Type B pancreatic cell (in vitro differentiated cells): ENCODE results near the gene SLC25A20. TPM values are rescaled to one million over a fixed set of nuclear protein-coding genes. Genes with fewer than 3 reads are reported as not detected.

ENCODE experiments used
- DNase-seq: peaks from one replicate; pipeline ENCODE4 v3.0.0; 2021; ENCODE audit warnings: mixed read lengths; ENCODE audit not compliant: unreplicated experiment; ENCODE audit errors: extremely low spot score
- H3K27ac Mint-ChIP-seq: 2 replicates; pipeline ENCODE4 v1.8.0; 2021; ENCODE audit warnings: mild to moderate bottlenecking, mixed read lengths
- H3K27me3 Mint-ChIP-seq: 2 replicates; pipeline ENCODE4 v1.8.0; 2021; ENCODE audit warnings: mixed read lengths
- H3K36me3 Mint-ChIP-seq: 2 replicates; pipeline ENCODE4 v1.8.0; 2021; ENCODE audit warnings: mixed read lengths
- H3K4me1 Mint-ChIP-seq: one replicate; pipeline ENCODE4 v1.8.0; 2021; ENCODE audit warnings: mixed read lengths; ENCODE audit not compliant: unreplicated experiment
- H3K4me3 Mint-ChIP-seq: 2 replicates; pipeline ENCODE4 v1.8.0; 2021; ENCODE audit warnings: mild to moderate bottlenecking, mixed read lengths
- H3K9me3 Mint-ChIP-seq: 2 replicates; pipeline ENCODE4 v1.8.0; 2021; ENCODE audit warnings: mixed read lengths
- total RNA-seq: library from RNA; stranded (reverse); gene quantifications from 2 replicates; pipeline ENCODE4 v1.2.1, GENCODE V29; 2021; ENCODE audit warnings: low replicate concordance
- TF ChIP-seq, protein P1 (sequence below): fragments of 200-600 bp; sonication (generic); conservative IDR thresholded peaks from 2 replicates; pipeline ENCODE4 v1.5.0; 2021; ENCODE audit warnings: antibody characterized with exemption, mild to moderate bottlenecking

The SLC25A20 gene
- total RNA-seq, 1 donor from 2014 or later, result 15.2 TPM

DNA sequence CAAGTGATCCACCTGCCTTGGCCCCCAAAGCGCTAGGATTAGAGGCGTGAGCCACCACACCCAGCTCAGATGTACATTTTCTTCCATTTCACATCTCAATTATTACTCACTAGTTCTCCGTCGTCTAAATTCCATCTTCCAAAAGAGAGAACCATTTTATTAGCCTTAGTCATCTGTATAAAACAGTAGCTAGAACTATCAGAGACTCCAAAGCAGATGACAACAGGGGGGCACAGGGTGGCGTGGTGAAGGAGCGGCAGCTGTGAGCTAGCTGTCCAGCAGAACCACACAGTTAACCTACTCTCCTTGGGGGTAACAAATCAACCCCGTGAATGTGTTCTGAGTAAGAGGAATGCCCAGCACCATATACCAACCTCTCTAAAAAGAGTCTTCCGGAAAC lies 7.1 kb downstream of the SLC25A20 start:
- DNase-seq, result no peak
- H3K4me1 Mint-ChIP-seq, result peaks cover under 1% of the 10 kb centered on the region
- no peak overlapping the region for H3K27ac Mint-ChIP-seq
- no peak overlapping the region for H3K4me3 Mint-ChIP-seq
- no peaks in the 10 kb centered on the region for H3K27me3 Mint-ChIP-seq
- no peaks in the 10 kb centered on the region for H3K9me3 Mint-ChIP-seq
- H3K36me3 Mint-ChIP-seq, result no peaks in the 10 kb centered on the region
- TF ChIP-seq, protein P1, sequence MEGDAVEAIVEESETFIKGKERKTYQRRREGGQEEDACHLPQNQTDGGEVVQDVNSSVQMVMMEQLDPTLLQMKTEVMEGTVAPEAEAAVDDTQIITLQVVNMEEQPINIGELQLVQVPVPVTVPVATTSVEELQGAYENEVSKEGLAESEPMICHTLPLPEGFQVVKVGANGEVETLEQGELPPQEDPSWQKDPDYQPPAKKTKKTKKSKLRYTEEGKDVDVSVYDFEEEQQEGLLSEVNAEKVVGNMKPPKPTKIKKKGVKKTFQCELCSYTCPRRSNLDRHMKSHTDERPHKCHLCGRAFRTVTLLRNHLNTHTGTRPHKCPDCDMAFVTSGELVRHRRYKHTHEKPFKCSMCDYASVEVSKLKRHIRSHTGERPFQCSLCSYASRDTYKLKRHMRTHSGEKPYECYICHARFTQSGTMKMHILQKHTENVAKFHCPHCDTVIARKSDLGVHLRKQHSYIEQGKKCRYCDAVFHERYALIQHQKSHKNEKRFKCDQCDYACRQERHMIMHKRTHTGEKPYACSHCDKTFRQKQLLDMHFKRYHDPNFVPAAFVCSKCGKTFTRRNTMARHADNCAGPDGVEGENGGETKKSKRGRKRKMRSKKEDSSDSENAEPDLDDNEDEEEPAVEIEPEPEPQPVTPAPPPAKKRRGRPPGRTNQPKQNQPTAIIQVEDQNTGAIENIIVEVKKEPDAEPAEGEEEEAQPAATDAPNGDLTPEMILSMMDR, result no peak

DNA sequence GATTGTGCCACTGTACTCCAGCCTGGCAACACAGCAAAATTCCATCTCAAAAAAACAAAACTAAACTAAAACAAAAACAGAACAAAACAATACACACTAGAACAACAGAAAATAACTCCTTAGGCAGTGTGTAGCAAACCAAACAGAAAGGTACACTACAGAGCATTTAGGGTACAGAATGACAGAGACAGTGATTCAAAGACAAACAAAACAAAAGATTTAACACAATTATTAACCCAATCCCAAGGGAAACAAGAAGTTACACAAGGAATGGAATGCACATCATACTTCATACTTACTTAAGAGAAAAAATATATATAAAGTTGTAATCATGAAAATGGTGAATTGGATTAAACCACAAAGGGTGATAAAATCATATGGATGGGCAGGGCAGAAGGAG lies 12.9 kb downstream of the SLC25A20 start:
- TF ChIP-seq, protein P1, result no peak
- Mint-ChIP-seq H3K9me3 (no peaks in the 10 kb centered on the region), H3K27ac (no peak overlapping the region)

DNA sequence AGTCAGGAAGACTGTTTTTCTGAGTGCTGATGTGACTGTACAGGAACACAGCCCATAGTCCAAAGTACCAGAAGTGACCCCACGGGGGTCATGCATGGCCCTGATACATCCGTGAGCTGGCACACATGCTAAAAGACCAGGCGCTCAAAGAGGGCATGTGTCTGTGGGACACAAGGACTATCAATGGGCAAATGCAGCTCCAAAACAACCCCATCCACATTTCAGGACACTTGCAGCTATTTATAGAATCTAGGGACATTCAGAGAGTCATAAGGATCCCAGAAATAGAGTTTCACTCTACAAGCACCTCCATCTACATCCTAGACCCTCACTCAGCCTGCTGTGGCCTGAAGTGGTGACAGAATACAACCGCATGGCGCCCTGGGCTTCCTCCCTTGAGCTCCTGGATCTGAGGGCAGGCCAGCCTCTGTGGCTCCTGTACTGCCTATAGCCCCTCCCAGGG lies 17.0 kb downstream of the SLC25A20 start:
- no peak overlapping the region for H3K27ac Mint-ChIP-seq
- no peaks in the 10 kb centered on the region for H3K9me3 Mint-ChIP-seq
- TF ChIP-seq, protein P1, result no peak
- DNase-seq, result no peak
- no peaks in the 10 kb centered on the region for H3K27me3 Mint-ChIP-seq
- no peak overlapping the region for H3K4me3 Mint-ChIP-seq
- no peaks in the 10 kb centered on the region for H3K4me1 Mint-ChIP-seq
- no peaks in the 10 kb centered on the region for H3K36me3 Mint-ChIP-seq

More for the DNA sequence above, 12.9 kb downstream of the SLC25A20 start:
- H3K4me3 Mint-ChIP-seq, result no peak overlapping the region
- H3K36me3 Mint-ChIP-seq, result no peaks in the 10 kb centered on the region
- H3K27me3 Mint-ChIP-seq, result no peaks in the 10 kb centered on the region
- H3K4me1 Mint-ChIP-seq, result no peaks in the 10 kb centered on the region
- DNase-seq, result no peak

DNA sequence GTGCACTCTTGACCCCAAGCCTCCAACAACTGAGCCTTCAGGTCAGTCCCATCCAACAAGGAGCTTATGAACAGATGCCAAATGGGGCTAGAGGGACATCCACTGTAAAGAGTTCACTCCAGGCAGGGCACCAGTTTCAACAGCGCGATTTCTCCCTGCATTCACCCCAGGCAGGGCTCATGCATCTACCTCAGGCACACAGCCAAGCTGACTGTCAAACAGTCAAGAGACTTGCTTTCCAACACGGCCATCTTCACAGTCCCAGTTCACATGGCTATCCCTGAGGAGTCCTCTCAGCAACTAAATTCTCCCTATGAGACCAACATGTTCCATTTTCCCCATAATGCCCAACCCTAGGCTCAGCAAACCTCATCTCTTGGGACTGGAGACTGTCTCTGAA lies 17.7 kb downstream of the SLC25A20 start:
- H3K27ac Mint-ChIP-seq, result no peak overlapping the region
- no peak for DNase-seq
- H3K36me3 Mint-ChIP-seq, result no peaks in the 10 kb centered on the region
- H3K27me3 Mint-ChIP-seq, result no peaks in the 10 kb centered on the region
- TF ChIP-seq, protein P1, result no peak
- H3K4me3 Mint-ChIP-seq, result no peak overlapping the region
- H3K4me1 Mint-ChIP-seq, result no peaks in the 10 kb centered on the region
- H3K9me3 Mint-ChIP-seq, result no peaks in the 10 kb centered on the region

DNA sequence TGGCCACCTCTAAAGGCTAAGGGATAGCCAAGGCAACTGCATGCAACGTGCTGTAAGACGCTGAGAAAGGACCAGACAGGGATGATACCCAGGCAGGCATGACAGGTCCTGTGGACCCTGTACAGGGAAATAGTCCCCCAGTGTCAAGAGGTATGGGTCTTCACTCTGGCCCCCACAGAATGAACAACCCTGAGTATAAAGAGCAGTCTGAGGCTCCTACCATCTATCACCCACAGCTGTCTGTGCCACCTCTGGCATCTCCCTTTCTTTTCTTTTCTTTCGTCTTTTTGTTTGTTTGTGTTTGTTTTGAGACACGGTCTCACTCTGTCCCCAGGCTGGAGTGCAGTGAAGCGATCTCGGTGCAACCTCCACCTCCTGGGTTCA lies 18.7 kb downstream of the SLC25A20 start:
- Mint-ChIP-seq H3K4me1 (no peaks in the 10 kb centered on the region), H3K9me3 (no peaks in the 10 kb centered on the region), H3K27me3 (no peaks in the 10 kb centered on the region), H3K4me3 (no peak overlapping the region), H3K36me3 (no peaks in the 10 kb centered on the region), H3K27ac (no peak overlapping the region)
- no peak for DNase-seq
- TF ChIP-seq, protein P1, result no peak
